CD4-positive, alpha-beta T cell treated with Interferon gamma for 1 hour (primary cell): Measurements from ENCODE around the gene GALNS.

Experiments
- DNase-seq: peaks from one replicate; pipeline ENCODE4 v3.0.0-alpha.2; 2020

The GALNS gene

GRCh38 chr16:88855176-88855575, 1.6 kb downstream of the GALNS start:
- no peak for DNase-seq

DNA sequence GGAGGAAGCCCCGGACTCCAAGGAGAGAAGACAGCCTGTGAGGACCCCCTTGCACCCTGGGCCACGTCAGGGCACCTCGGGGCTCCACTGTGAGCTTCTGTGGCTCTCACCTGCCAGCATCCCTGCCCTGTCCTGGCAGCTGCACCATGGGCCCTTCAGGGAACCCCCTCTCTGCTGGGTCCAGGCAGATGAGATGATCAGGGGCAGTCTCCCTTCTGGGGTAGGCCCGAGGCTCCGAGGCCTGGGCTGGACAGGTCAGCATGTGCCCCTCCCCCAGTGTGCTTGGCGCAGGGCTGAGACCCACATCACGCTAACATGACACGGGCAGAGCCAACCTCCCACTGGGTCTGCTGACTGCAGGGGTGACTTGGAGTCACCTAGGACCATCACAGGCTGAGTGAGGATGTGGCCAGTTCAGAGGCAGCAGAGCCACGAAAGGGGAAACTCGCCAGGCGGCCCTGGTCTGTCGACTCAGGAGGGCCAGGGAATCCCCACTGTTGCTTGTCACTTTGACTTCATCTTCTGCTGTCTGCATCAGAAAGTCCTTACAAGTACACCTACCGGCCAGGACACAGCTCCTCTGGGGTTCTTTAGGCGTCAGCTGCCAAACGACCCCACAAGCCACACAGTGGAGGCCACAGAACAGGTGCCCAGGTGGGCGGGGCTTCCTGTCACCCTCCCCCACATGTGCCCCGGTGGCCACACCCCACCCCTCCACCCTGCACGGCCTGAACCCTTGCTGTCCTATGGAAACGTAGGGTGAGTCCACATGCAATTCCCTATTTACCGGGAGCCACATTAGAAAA, 2.2 kb downstream of the GALNS start:
- DNase-seq = peak; percentile 60

DNA sequence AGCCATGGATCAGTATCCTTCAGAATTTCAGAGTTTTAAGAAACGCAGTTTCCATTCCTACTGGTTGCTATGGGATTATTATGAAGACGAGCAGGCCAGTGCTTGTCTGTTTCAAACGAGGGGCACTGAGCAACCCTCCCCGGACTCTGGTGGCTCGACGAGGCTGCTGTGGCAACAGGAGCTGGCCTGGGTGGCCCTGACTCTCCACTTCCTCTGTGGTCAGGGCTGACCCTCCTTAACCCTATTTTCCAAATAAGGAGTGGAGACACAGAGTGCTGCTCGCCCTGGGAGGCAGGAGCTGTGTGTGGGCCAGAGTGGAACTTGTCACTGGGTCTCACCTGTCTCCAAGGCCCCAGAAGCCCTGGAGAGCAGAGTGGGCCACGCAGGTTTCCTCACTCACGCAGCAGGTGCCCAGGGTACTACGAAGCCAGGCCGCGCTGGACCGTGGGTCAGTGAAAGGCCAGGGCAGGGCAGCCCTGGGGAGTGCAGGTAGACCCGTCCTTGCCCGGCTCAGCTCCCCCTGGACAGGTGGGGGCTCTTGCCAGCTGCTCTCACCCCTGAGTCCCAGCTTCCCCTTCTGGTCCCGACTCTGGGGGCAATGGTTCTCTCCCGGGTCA, 3.3 kb downstream of the GALNS start:
- no peak for DNase-seq

- no peak for DNase-seq
Measured at GRCh38 chr16:88851616-88852015, 5.1 kb downstream of the GALNS start.

GRCh38 chr16:88850531-88851199, 6.1 kb downstream of the GALNS start:
- no peak for DNase-seq

- DNase-seq = no peak
Measured at GRCh38 chr16:88848557-88848956, 8.2 kb downstream of the GALNS start.

GRCh38 chr16:88847654-88848053, 9.1 kb downstream of the GALNS start:
- DNase-seq = no peak

- no peak for DNase-seq
Measured at GRCh38 chr16:88846088-88846487, 10.7 kb downstream of the GALNS start.

GRCh38 chr16:88844419-88845036, 12.2 kb downstream of the GALNS start:
- DNase-seq = no peak

DNA sequence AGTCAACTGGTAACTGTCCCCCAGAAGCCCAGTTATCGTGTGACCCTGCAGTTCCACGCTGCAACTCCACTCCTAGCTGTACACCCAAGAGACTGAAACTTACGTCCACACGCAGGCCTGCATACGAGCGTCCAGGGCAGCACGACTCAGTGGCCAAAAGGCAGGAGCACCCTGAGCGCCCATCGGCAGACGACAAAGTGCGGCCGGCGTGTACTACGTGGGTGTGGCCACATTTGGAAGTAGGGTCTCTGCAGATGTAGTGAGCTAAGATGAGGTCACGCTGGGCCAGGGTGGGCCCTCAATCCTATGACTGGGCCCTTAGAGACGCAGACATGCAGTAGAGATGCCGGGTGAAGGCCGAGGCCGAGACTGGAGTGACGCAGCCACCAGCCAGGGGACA, 13.5 kb downstream of the GALNS start:
- no peak for DNase-seq

DNA sequence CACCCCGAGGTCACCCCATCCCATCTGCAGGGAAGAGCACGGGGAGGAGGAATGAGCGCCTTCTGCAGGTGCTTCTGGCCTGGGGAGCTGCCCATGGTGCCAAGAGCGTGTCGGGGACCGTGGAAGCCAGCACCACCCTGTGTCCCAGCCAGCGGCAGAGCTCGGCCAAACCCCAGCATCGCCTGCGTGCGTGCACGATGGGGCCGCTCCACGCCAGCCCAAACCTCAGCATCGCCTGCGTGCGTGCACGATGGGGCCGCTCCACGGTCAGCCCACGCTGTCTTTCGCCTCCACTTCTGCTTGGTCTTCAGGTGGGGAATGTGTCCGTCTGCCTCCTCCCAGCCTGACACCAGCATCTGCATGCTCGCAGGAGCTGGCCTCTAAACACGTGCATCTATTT, 13.9 kb downstream of the GALNS start:
- no peak for DNase-seq

DNA sequence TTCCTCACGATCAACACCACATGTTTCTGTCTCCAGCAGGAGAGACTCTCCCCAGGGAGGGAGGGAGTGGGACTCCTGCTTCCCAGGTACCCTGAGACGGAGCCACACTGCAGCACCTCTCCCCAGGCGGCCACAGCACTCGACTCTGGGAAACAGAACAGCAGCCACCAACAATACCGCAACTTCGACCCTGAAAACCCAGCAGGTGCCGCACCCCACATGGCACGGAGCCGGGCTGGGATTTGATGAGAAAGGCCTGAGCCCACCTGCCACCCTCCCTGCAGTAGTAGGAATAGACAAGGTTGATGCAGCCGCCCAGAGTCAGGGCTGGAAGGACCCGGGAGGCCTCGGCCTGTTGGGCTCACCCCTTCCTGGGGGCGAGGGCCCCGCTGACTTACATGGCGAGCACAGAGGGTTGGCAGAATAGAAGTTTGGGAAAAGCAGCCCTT, 14.4 kb downstream of the GALNS start:
- no peak for DNase-seq

- no peak for DNase-seq
Measured at GRCh38 chr16:88841521-88842307, 15.0 kb downstream of the GALNS start.

DNA sequence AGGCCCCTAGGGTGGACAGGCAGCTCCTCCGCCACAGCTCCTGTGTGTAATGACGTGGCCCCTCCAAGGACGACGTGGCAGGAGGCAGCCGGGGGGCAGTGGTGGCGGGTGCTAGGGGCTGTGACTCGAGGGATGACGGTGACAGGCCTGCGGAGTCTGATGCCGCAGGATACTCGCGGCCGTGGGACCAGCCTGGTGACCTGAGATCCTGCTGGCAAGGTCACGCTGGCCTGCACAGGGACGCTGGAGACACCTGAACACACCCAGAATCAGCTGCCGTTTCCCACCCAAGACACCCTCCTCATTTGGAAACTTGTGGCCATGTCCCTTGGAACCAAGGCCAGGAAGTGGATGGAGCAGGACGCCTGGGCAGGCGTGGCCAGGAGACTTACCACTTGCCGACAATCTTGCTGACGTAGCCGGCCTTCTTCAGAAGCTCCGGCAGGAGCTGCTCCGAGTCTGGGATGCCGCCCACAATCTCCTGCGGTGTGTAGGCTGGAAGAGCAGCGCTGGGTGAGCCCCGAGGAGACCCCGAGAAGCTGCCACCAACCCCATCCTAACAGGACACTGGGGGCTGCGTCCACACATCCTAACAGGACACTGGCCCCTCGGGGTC, 16.0 kb downstream of the GALNS start:
- no peak for DNase-seq

- DNase-seq = no peak
Measured at GRCh38 chr16:88839745-88840599, 16.8 kb downstream of the GALNS start.

- DNase-seq = no peak
Measured at GRCh38 chr16:88839026-88839529, 17.7 kb downstream of the GALNS start.

DNA sequence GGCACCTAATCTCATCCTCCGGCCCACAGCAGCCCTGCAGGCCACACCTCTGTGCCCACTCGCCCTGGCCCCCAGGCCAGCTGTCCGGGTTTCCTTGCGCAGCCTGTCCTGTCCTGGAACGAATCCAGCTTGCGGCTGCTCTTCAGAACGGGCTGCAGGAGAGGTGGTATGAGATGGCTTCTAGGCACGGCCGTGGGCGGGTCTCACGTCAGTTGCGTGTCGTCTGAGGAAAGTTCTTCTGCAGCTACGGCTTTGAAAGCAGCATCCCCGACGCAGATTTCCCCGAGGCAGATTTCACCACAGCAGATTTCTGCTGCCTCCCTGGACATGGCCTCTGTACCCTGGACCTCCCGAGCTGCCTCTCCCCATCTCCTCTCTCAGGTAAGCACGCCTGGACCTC, 18.2 kb downstream of the GALNS start:
- no peak for DNase-seq

GRCh38 chr16:88837806-88838205, 18.9 kb downstream of the GALNS start:
- no peak for DNase-seq

- DNase-seq = no peak
Measured at GRCh38 chr16:88836791-88837190, 20.0 kb downstream of the GALNS start.

- DNase-seq = no peak
Measured at GRCh38 chr16:88835818-88836217, 20.9 kb downstream of the GALNS start.

GRCh38 chr16:88835383-88835782, 21.4 kb downstream of the GALNS start:
- no peak for DNase-seq
